GM23338 (cell line): ENCODE results near the gene PXYLP1.

ENCODE experiments used
- CREB1 ChIP-seq: fragments of 250-450 bp; sonication (Bioruptor Pico); IDR thresholded peaks from 2 replicates; pipeline ENCODE4 v1.5.0; 2020; ENCODE audit warnings: low read depth, mild to moderate bottlenecking, moderate library complexity
- ETS1 ChIP-seq: IDR thresholded peaks from 2 replicates; pipeline ENCODE4 v1.6.1; 2016; ENCODE audit warnings: antibody characterized with exemption
- EZH2 ChIP-seq: fragments of 200-600 bp; sonication (generic); IDR thresholded peaks from one replicate; pipeline ENCODE4 v1.8.0; 2017; ENCODE audit warnings: antibody characterized with exemption, mild to moderate bottlenecking, low read depth; ENCODE audit not compliant: unreplicated experiment
- EZH2phosphoT487 ChIP-seq: fragments of 200-600 bp; sonication (generic); IDR thresholded peaks from one replicate; pipeline ENCODE4 v1.8.1; 2018; ENCODE audit warnings: antibody characterized with exemption; ENCODE audit not compliant: unreplicated experiment
- JUNB ChIP-seq: IDR thresholded peaks from one replicate; pipeline ENCODE4 v1.6.1; 2016; ENCODE audit warnings: antibody characterized with exemption; ENCODE audit not compliant: unreplicated experiment
- NANOG ChIP-seq: IDR thresholded peaks from 2 replicates; pipeline ENCODE4 v1.6.1; 2016; ENCODE audit warnings: antibody characterized with exemption, borderline replicate concordance
- POLR2AphosphoS5 ChIP-seq: IDR thresholded peaks from 2 replicates; pipeline ENCODE4 v1.6.1; 2016; ENCODE audit warnings: antibody characterized with exemption, low read depth
- REST ChIP-seq: IDR thresholded peaks from one replicate; pipeline ENCODE4 v1.6.1; 2018; ENCODE audit warnings: antibody characterized with exemption; ENCODE audit not compliant: unreplicated experiment
- STAT1 ChIP-seq: IDR thresholded peaks from one replicate; pipeline ENCODE4 v1.6.1; 2016; ENCODE audit warnings: antibody characterized with exemption; ENCODE audit not compliant: unreplicated experiment
- ZNF114 ChIP-seq: fragments of 250-450 bp; sonication (Bioruptor Pico); IDR thresholded peaks from 2 replicates; pipeline ENCODE4 v1.5.0; 2020; ENCODE audit warnings: mild to moderate bottlenecking, moderate library complexity
- ZNF331 ChIP-seq: fragments of 250-450 bp; sonication (Bioruptor Pico); IDR thresholded peaks from 2 replicates; pipeline ENCODE4 v1.5.0; 2020; ENCODE audit warnings: low read depth, mild to moderate bottlenecking, moderate library complexity
- ZNF462 ChIP-seq: fragments of 250-450 bp; sonication (Bioruptor Pico); IDR thresholded peaks from 2 replicates; pipeline ENCODE4 v1.5.0; 2020; ENCODE audit warnings: mild to moderate bottlenecking, moderate library complexity
- TF ChIP-seq, protein P1 (sequence below), 2 experiments: fragments of 200-600 bp in 1 of 2; sonication (generic) in 1 of 2; conservative IDR thresholded peaks; 2 replicates each; pipeline versions ENCODE4 v1.5.1 to v1.6.1; 2016 to 2017; ENCODE audit warnings: antibody characterized with exemption in 2 of 2, low read depth in 2 of 2, mild to moderate bottlenecking in 2 of 2, moderate library complexity in 1 of 2

- TF ChIP-seq, protein P1, sequence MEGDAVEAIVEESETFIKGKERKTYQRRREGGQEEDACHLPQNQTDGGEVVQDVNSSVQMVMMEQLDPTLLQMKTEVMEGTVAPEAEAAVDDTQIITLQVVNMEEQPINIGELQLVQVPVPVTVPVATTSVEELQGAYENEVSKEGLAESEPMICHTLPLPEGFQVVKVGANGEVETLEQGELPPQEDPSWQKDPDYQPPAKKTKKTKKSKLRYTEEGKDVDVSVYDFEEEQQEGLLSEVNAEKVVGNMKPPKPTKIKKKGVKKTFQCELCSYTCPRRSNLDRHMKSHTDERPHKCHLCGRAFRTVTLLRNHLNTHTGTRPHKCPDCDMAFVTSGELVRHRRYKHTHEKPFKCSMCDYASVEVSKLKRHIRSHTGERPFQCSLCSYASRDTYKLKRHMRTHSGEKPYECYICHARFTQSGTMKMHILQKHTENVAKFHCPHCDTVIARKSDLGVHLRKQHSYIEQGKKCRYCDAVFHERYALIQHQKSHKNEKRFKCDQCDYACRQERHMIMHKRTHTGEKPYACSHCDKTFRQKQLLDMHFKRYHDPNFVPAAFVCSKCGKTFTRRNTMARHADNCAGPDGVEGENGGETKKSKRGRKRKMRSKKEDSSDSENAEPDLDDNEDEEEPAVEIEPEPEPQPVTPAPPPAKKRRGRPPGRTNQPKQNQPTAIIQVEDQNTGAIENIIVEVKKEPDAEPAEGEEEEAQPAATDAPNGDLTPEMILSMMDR (conservative IDR thresholded peaks at IDR 0.05; ENCODE audit: low read depth in 2 of 2) = no peak
- TF ChIP-seq EZH2phosphoT487 (no peak), ZNF114 (no peak), ETS1 (no peak), EZH2 (no peak), REST (no peak), POLR2AphosphoS5 (no peak), NANOG (no peak), ZNF331 (CRISPR knock-in tag) (no peak), JUNB (no peak), STAT1 (no peak), CREB1 (CRISPR knock-in tag) (no peak), ZNF462 (CRISPR knock-in tag) (no peak)
Measured at GRCh38 chr3:141217389-141217788, 14.2 kb upstream of the PXYLP1 start.
